Gastrocnemius medialis (tissue), 4 donors: ENCODE results near the gene COL6A5. TPM values are rescaled to one million over a fixed set of nuclear protein-coding genes. Genes with fewer than 3 reads are reported as not detected.

Source experiments
- ATAC-seq, 2 donors: fragments of 150-250 bp; one replicate each; pipeline ENCODE4 v1.9.1; 2016
- DNase-seq, 2 donors: peaks; one replicate each; pipeline ENCODE4 v3.0.0-alpha.2; 2019
- H3K27ac ChIP-seq, 4 donors: fragments of 200-600 bp; sonication (generic); 1 replicate in 1 of 4; 2 replicates in 3 of 4; pipeline ENCODE4 v1.5.1; 2016 to 2018; ENCODE audit warnings: mild to moderate bottlenecking in 2 of 4, moderate library complexity in 1 of 4
- H3K27me3 ChIP-seq, 3 donors: fragments of 200-600 bp; sonication (generic) in 2 of 3; 1 replicate in 1 of 3; 2 replicates in 2 of 3; pipeline versions ENCODE4 v1.5.1 to v1.6.0; 2016 to 2019; ENCODE audit warnings: mild to moderate bottlenecking in 1 of 3, moderate library complexity in 1 of 3
- H3K36me3 ChIP-seq, 2 donors: fragments of 200-600 bp; sonication (generic) in 1 of 2; one replicate each; pipeline ENCODE4 v1.5.1; 2017 to 2018
- H3K4me1 ChIP-seq, 2 donors: fragments of 200-600 bp; sonication (generic) in 1 of 2; one replicate each; pipeline ENCODE4 v1.5.1; 2016 to 2017; ENCODE audit warnings: mild to moderate bottlenecking in 2 of 2
- H3K4me3 ChIP-seq, 4 donors: fragments of 200-600 bp; sonication (generic) in 3 of 4; 1 replicate in 1 of 4; 2 replicates in 3 of 4; pipeline ENCODE4 v1.5.1; 2016 to 2019; ENCODE audit warnings: mild to moderate bottlenecking in 2 of 4
- H3K9me3 ChIP-seq, 3 donors: fragments of 200-600 bp; sonication (generic) in 2 of 3; 1 replicate in 1 of 3; 2 replicates in 2 of 3; pipeline ENCODE4 v1.5.1; 2016 to 2019
- POLR2A ChIP-seq, 2 donors: fragments of 450-650 bp; IDR thresholded peaks; one replicate each; pipeline ENCODE4 v1.6.1; 2017; ENCODE audit warnings: antibody characterized with exemption in 2 of 2, mild to moderate bottlenecking in 2 of 2, moderate library complexity in 2 of 2
- in situ Hi-C, 4 donors: fragments of 200-750 bp; cut with MboI; loops; one replicate each; pipeline versions ENCODE4 v1.15.0 to v1.8.0; 2017; ENCODE audit warnings: low sequenced_read_pairs in 4 of 4
- intact Hi-C: fragments of 100-400 bp; cut with DNase I; formaldehyde crosslinking; loops from one replicate; pipeline ENCODE4 v1.15.1; 2023; ENCODE audit warnings: low total_unique reads
- total RNA-seq, 4 donors: library from RNA; depleted of rRNA; stranded (reverse); fragments of >200 nt; gene quantifications; one replicate each; pipeline versions ENCODE4 v1.1.0 to v1.2.3, GENCODE V29; 2016
- TF ChIP-seq, protein P1 (sequence below), 5 experiments: fragments of 450-650 bp in 3 of 5; fragments of 200-600 bp in 2 of 5; sonication (generic) in 2 of 5; IDR thresholded peaks in 4 of 5; conservative IDR thresholded peaks in 1 of 5; 1 replicate in 4 of 5; 2 replicates in 1 of 5; pipeline ENCODE4 v1.5.1; 2016 to 2019; ENCODE audit warnings: antibody characterized with exemption in 5 of 5, mild to moderate bottlenecking in 3 of 5, moderate library complexity in 3 of 5

The COL6A5 gene
- total RNA-seq, 4 donors from 2014 or later, result not detected

- Histone ChIP-seq H3K36me3 (no peaks in the 10 kb centered on the region), H3K9me3 (no peaks in the 10 kb centered on the region), H3K27ac (no peak overlapping the region), H3K27me3 (no peaks in the 10 kb centered on the region), H3K4me3 (no peak overlapping the region), H3K4me1 (no peaks in the 10 kb centered on the region)
- TF ChIP-seq, protein P1, sequence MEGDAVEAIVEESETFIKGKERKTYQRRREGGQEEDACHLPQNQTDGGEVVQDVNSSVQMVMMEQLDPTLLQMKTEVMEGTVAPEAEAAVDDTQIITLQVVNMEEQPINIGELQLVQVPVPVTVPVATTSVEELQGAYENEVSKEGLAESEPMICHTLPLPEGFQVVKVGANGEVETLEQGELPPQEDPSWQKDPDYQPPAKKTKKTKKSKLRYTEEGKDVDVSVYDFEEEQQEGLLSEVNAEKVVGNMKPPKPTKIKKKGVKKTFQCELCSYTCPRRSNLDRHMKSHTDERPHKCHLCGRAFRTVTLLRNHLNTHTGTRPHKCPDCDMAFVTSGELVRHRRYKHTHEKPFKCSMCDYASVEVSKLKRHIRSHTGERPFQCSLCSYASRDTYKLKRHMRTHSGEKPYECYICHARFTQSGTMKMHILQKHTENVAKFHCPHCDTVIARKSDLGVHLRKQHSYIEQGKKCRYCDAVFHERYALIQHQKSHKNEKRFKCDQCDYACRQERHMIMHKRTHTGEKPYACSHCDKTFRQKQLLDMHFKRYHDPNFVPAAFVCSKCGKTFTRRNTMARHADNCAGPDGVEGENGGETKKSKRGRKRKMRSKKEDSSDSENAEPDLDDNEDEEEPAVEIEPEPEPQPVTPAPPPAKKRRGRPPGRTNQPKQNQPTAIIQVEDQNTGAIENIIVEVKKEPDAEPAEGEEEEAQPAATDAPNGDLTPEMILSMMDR (IDR thresholded peaks at IDR 0.05 in 4 of 5, conservative IDR thresholded peaks at IDR 0.05 in 1 of 5), result no peak
- no peak for TF ChIP-seq POLR2A (IDR thresholded peaks at IDR 0.05)
- intact Hi-C loops (no loop called here), in situ Hi-C loops (no loop called here)
- no peak for ATAC-seq
- no peak for DNase-seq
Observed at GRCh38 chr3:130380398-130380797, 34.9 kb downstream of the COL6A5 start.

DNA sequence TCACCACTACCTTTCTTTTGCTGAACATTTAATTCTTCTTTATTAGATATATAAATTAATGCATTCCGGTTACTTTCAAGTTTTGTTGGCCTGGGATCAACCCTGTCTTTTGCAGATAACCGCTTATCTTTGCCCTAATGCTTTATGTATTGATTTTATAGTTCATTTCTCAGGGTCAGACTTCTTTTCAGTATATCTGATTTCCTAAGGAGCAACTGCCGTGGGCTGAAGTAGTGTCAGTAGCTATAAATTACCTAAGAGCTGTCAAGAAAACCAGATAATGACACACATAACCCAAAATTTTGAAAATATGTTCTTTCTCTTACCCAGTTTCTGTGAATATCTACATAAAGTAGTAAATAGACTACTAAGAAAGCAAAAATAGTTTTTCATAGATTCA, 38.0 kb downstream of the COL6A5 start:
- H3K36me3 ChIP-seq, result no peaks in the 10 kb centered on the region
- intact Hi-C loops, result no loop called here
- H3K27me3 ChIP-seq, result no peaks in the 10 kb centered on the region
- ATAC-seq (no peak), DNase-seq (no peak)
- H3K27ac ChIP-seq, result no peak overlapping the region
- no peak for TF ChIP-seq POLR2A (IDR thresholded peaks at IDR 0.05)
- TF ChIP-seq, protein P1 (IDR thresholded peaks at IDR 0.05 in 4 of 5, conservative IDR thresholded peaks at IDR 0.05 in 1 of 5), result no peak
- no peaks in the 10 kb centered on the region for H3K4me1 ChIP-seq
- in situ Hi-C loops, result no loop called here
- H3K9me3 ChIP-seq, result no peaks in the 10 kb centered on the region
- H3K4me3 ChIP-seq, result no peak overlapping the region

- no peak overlapping the region for H3K27ac ChIP-seq
- no peaks in the 10 kb centered on the region for H3K36me3 ChIP-seq
- H3K4me1 ChIP-seq, result no peaks in the 10 kb centered on the region
- intact Hi-C loops (no loop called here), in situ Hi-C loops (no loop called here)
- ATAC-seq (no peak), DNase-seq (no peak)
- TF ChIP-seq, protein P1 (IDR thresholded peaks at IDR 0.05 in 4 of 5, conservative IDR thresholded peaks at IDR 0.05 in 1 of 5), result no peak
- no peak for TF ChIP-seq POLR2A (IDR thresholded peaks at IDR 0.05)
- no peaks in the 10 kb centered on the region for H3K9me3 ChIP-seq
- H3K4me3 ChIP-seq, result no peak overlapping the region
- H3K27me3 ChIP-seq, result no peaks in the 10 kb centered on the region
Observed at GRCh38 chr3:130384476-130385025, 39.1 kb downstream of the COL6A5 start.

GRCh38 chr3:130386604-130387263, 41.3 kb downstream of the COL6A5 start:
- Histone ChIP-seq H3K36me3 (no peaks in the 10 kb centered on the region), H3K27me3 (no peaks in the 10 kb centered on the region), H3K27ac (no peak overlapping the region), H3K4me1 (no peaks in the 10 kb centered on the region), H3K4me3 (no peak overlapping the region), H3K9me3 (no peaks in the 10 kb centered on the region)
- ATAC-seq (no peak), DNase-seq (no peak)
- in situ Hi-C loops (no loop called here), intact Hi-C loops (no loop called here)
- TF ChIP-seq, protein P1 (IDR thresholded peaks at IDR 0.05 in 4 of 5, conservative IDR thresholded peaks at IDR 0.05 in 1 of 5), result no peak
- TF ChIP-seq POLR2A (IDR thresholded peaks at IDR 0.05), result no peak
